DOHH2 (cell line): ENCODE data around the gene CST5.
"Not testable (repeated sequence)": the region's sequence is repeated elsewhere in the genome, so short reads cannot be mapped to it uniquely, and the experiment has no call there.

Source experiments
- H3F3A ChIP-seq: fragments of 200-600 bp; sonication (generic), shearing (Covaris generic); 2 replicates; pipeline ENCODE4 v1.6.0; 2016; ENCODE audit warnings: antibody characterized with exemption, mild to moderate bottlenecking; ENCODE audit not compliant: control insufficient read depth, insufficient read depth
- H3K27ac ChIP-seq: fragments of 200-600 bp; sonication (generic); 2 replicates; pipeline ENCODE4 v1.5.1; 2014; ENCODE audit warnings: low read depth, mild to moderate bottlenecking, low read length, moderate library complexity
- H3K27me3 ChIP-seq: fragments of 200-600 bp; sonication (generic); 2 replicates; pipeline ENCODE4 v1.6.1; 2014; ENCODE audit warnings: mild to moderate bottlenecking, low read length, mixed read lengths; ENCODE audit not compliant: control insufficient read depth
- H3K36me3 ChIP-seq: fragments of 200-600 bp; sonication (generic); 2 replicates; pipeline ENCODE4 v1.6.1; 2014; ENCODE audit warnings: mild to moderate bottlenecking, low read length, moderate library complexity, mixed read lengths; ENCODE audit not compliant: control insufficient read depth
- H3K4me1 ChIP-seq: fragments of 200-600 bp; sonication (generic); 2 replicates; pipeline ENCODE4 v1.6.1; 2014; ENCODE audit warnings: mild to moderate bottlenecking, low read length, mixed read lengths; ENCODE audit not compliant: control insufficient read depth
- H3K4me2 ChIP-seq: fragments of 200-600 bp; sonication (generic); 2 replicates; pipeline ENCODE4 v1.6.0; 2014; ENCODE audit warnings: mild to moderate bottlenecking, low read length, moderate library complexity
- H3K4me3 ChIP-seq: fragments of 200-600 bp; sonication (generic); 2 replicates; pipeline ENCODE4 v1.5.1; 2014; ENCODE audit warnings: mild to moderate bottlenecking, low read length, mixed read lengths
- H3K79me2 ChIP-seq: fragments of 200-600 bp; sonication (generic); 2 replicates; pipeline ENCODE4 v1.6.1; 2014; ENCODE audit warnings: mild to moderate bottlenecking, low read length, mixed read lengths; ENCODE audit not compliant: control insufficient read depth
- H3K9me2 ChIP-seq: fragments of 200-600 bp; sonication (generic); replicated peaks from 2 replicates; pipeline ENCODE4 v1.6.1; 2014; ENCODE audit warnings: mild to moderate bottlenecking, low read length, mixed read lengths; ENCODE audit not compliant: control insufficient read depth
- H3K9me3 ChIP-seq: fragments of 200-600 bp; sonication (generic); 2 replicates; pipeline ENCODE4 v1.6.1; 2014; ENCODE audit warnings: antibody characterized with exemption, low read length, mixed read lengths; ENCODE audit not compliant: control insufficient read depth, insufficient read depth
- H4K20me1 ChIP-seq: fragments of 200-600 bp; sonication (generic); 2 replicates; pipeline ENCODE4 v1.6.0; 2014; ENCODE audit warnings: low read depth, mild to moderate bottlenecking, antibody characterized with exemption, low read length, moderate library complexity; ENCODE audit not compliant: control insufficient read depth, insufficient read depth
- EZH2phosphoT487 ChIP-seq: fragments of 200-600 bp; sonication (generic); IDR thresholded peaks from 2 replicates; pipeline ENCODE4 v1.6.1; 2017; ENCODE audit warnings: borderline replicate concordance, mild to moderate bottlenecking, antibody characterized with exemption, low read length, moderate library complexity, mixed read lengths
- TF ChIP-seq, protein P1 (sequence below): fragments of 200-600 bp; sonication (generic); IDR thresholded peaks from one replicate; pipeline ENCODE4 v1.5.1; 2014; ENCODE audit warnings: antibody characterized with exemption, mild to moderate bottlenecking, low read depth, low read length; ENCODE audit not compliant: poor library complexity, severe bottlenecking

CST5 gene

DNA sequence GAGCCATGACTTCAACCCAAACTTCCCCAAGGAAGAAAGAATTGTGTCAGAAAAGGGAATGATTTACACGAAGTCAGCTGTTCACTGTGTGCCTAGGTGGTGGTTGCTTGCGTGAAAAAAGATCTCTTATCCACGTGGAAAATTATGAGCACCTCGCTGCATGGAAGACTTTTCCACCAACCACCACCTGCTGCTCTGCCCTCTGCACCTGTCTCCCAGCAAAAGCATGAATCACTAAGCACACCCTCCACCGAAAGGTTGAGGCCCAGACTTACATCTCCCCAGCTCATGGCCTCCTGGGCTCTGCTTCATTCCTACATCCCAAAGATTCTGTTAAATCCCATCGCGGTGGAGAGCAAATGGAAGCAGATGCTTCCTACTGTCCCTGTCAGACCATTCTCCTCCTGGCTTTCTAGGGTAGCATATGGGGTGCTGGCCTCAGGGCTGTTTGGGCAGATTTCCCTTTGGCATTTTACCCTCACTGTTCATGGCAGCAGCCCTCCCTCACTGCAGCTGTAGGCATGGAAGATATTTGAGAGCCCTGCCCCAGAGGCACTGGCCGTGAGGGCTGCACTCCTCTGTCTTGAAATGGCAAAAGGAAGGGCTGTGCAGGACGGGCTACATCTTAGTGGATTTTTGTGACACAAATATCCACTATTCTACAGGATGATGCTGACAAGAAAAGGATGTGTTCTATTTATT, 37.6 kb upstream of the CST5 start:
- Histone ChIP-seq H3K9me3 (no peaks in the 10 kb centered on the region), H3K4me1 (no peaks in the 10 kb centered on the region)

DNA sequence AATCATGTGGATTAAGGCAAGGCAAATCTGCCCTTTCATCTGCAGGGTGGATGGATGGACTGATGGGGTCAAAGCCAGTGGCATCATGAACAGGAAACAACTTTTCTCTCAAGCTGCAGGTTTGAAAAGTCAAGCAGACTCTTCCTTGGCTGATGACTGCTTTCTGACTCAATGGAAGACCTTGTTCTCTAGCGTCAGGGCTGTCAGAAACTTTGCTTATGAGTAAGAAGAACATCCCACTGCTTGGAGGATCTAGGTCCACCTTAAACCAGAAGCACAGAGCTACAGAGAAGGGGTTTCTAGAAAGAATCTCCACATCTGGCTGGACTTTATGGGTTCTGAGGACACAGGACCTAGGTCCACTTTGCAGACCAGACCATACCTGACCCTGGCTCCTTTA, 36.3 kb upstream of the CST5 start:
- Histone ChIP-seq H3F3A (no peaks in the 10 kb centered on the region), H3K4me2 (no peak overlapping the region), H3K9me2 (no peaks in the 10 kb centered on the region), H3K4me3 (no peak overlapping the region), H3K36me3 (no peaks in the 10 kb centered on the region), H3K27ac (no peak overlapping the region), H3K79me2 (no peaks in the 10 kb centered on the region), H3K4me1 (no peaks in the 10 kb centered on the region), H4K20me1 (no peaks in the 10 kb centered on the region), H3K9me3 (no peaks in the 10 kb centered on the region), H3K27me3 (no peaks in the 10 kb centered on the region)
- no peak for TF ChIP-seq EZH2phosphoT487
- TF ChIP-seq, protein P1, sequence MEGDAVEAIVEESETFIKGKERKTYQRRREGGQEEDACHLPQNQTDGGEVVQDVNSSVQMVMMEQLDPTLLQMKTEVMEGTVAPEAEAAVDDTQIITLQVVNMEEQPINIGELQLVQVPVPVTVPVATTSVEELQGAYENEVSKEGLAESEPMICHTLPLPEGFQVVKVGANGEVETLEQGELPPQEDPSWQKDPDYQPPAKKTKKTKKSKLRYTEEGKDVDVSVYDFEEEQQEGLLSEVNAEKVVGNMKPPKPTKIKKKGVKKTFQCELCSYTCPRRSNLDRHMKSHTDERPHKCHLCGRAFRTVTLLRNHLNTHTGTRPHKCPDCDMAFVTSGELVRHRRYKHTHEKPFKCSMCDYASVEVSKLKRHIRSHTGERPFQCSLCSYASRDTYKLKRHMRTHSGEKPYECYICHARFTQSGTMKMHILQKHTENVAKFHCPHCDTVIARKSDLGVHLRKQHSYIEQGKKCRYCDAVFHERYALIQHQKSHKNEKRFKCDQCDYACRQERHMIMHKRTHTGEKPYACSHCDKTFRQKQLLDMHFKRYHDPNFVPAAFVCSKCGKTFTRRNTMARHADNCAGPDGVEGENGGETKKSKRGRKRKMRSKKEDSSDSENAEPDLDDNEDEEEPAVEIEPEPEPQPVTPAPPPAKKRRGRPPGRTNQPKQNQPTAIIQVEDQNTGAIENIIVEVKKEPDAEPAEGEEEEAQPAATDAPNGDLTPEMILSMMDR, result no peak

More for the DNA sequence above, 37.6 kb upstream of the CST5 start:
- Histone ChIP-seq H3K9me2 (no peaks in the 10 kb centered on the region), H3K27ac (no peak overlapping the region), H3F3A (no peaks in the 10 kb centered on the region), H3K27me3 (no peaks in the 10 kb centered on the region), H3K4me2 (no peak overlapping the region), H4K20me1 (no peaks in the 10 kb centered on the region), H3K4me3 (no peak overlapping the region), H3K79me2 (no peaks in the 10 kb centered on the region), H3K36me3 (no peaks in the 10 kb centered on the region)
- TF ChIP-seq, protein P1, result no peak
- no peak for TF ChIP-seq EZH2phosphoT487

DNA sequence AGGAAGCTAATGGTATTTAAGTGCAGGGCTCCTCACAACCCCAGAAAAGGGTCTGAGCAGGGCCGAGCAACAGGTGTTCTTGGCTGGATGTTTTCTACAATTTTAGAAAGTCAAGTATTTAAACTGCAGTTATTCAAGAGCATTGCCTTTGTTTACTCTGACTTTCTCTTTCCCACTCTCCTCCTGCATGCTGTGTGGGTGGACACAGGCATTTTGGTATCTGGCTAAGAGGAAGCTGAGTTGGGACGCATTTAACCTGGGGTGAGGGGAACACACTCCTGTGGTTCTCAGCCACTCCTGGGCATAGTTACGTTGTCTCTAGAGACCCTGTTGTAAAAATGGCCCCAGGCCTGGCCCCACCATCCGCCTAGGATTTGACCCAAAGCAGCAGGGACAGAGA, 34.9 kb upstream of the CST5 start:
- H3K36me3 ChIP-seq, H3K9me2 ChIP-seq, H3K4me2 ChIP-seq, H3K4me3 ChIP-seq, H3K4me1 ChIP-seq, H3K27me3 ChIP-seq, H3K27ac ChIP-seq, H4K20me1 ChIP-seq, H3K79me2 ChIP-seq, H3F3A ChIP-seq, H3K9me3 ChIP-seq: not testable (repeated sequence)

DNA sequence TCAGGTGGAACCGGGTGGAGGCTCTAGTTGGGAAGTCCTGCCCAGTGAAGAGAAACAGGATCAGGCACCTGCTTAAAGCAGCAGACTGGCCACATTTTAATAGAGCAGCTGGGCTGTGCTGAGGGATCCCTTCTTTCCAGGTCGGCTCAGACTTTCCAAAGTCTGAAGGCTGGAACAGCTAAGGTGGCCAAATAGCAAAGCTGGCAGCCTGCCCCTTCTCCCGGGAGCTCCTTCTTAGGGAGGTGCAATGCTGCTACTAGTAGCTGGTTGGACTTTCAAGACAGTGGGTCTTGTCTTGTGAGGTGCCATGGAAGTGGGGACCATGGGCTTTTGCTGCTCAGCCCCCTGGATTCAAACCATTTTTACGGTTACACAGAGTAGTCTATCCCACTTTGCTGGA, 30.7 kb upstream of the CST5 start:
- H3K4me2 ChIP-seq, result no peak overlapping the region
- TF ChIP-seq, protein P1, result no peak
- TF ChIP-seq EZH2phosphoT487, result no peak
- H3F3A ChIP-seq, result no peaks in the 10 kb centered on the region
- H3K4me1 ChIP-seq, result no peaks in the 10 kb centered on the region
- H3K4me3 ChIP-seq, result no peak overlapping the region
- H3K27me3 ChIP-seq, result no peaks in the 10 kb centered on the region
- H3K9me3 ChIP-seq, result no peaks in the 10 kb centered on the region; the same call in none of the 2 replicates
- H3K36me3 ChIP-seq, result no peaks in the 10 kb centered on the region
- no peaks in the 10 kb centered on the region for H4K20me1 ChIP-seq
- H3K79me2 ChIP-seq, result no peaks in the 10 kb centered on the region
- H3K9me2 ChIP-seq, result no peaks in the 10 kb centered on the region
- no peak overlapping the region for H3K27ac ChIP-seq
